Adrenal gland (tissue), 5 donors: ENCODE measurements around the gene APP.

Experiments
- POLR2A ChIP-seq, 2 donors: fragments of 450-650 bp; IDR thresholded peaks; one replicate each; pipeline ENCODE4 v1.6.1; 2017; ENCODE audit warnings: antibody characterized with exemption in 2 of 2, mild to moderate bottlenecking in 2 of 2, moderate library complexity in 1 of 2
- TF ChIP-seq, protein P1 (sequence below), 6 experiments: fragments of 450-650 bp in 4 of 6; fragments of 200-600 bp in 2 of 6; sonication (generic) in 1 of 6; IDR thresholded peaks; 1 replicate in 5 of 6; 2 replicates in 1 of 6; pipeline versions ENCODE4 v1.5.1 to v1.8.0; 2016 to 2021; ENCODE audit warnings: antibody characterized with exemption in 6 of 6, mild to moderate bottlenecking in 2 of 6, moderate library complexity in 1 of 6
- donor health status: DM: no; HTN: no; CAD: no.

DNA sequence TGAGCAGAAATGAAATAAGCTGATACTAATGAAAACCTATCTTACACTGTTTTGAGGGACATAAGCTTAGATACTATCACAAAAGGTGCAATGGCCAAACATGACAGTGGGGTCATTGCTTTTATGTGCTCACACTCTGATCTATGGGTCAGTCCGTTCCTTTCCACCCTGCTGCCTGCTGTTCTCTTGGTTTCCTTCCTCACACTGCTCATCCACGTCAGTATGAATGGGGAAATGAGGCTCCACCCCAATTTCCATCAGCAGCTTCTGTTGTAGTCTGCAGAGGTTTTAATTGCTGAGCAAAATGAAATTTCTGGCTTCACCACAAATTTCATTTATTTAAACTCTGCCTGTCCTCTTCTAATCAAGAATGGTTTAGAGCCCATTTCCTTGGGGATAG, 280.6 kb downstream of the APP start:
- TF ChIP-seq, protein P1, sequence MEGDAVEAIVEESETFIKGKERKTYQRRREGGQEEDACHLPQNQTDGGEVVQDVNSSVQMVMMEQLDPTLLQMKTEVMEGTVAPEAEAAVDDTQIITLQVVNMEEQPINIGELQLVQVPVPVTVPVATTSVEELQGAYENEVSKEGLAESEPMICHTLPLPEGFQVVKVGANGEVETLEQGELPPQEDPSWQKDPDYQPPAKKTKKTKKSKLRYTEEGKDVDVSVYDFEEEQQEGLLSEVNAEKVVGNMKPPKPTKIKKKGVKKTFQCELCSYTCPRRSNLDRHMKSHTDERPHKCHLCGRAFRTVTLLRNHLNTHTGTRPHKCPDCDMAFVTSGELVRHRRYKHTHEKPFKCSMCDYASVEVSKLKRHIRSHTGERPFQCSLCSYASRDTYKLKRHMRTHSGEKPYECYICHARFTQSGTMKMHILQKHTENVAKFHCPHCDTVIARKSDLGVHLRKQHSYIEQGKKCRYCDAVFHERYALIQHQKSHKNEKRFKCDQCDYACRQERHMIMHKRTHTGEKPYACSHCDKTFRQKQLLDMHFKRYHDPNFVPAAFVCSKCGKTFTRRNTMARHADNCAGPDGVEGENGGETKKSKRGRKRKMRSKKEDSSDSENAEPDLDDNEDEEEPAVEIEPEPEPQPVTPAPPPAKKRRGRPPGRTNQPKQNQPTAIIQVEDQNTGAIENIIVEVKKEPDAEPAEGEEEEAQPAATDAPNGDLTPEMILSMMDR (IDR thresholded peaks at IDR 0.05): no peak
- no peak for TF ChIP-seq POLR2A (IDR thresholded peaks at IDR 0.05)
